DMS 273 treated with DMSO at 0.1 percent for 48 hours (cell line): ENCODE results near the gene PACRGL.
"Not testable (repeated sequence)": the region's sequence is repeated elsewhere in the genome, so short reads cannot be mapped to it uniquely, and the experiment has no call there.

ENCODE experiments used
- DNase-seq: peaks from one replicate; lab custom pipeline; 2025; lab: John Stamatoyannopoulos, UW

The PACRGL gene

DNA sequence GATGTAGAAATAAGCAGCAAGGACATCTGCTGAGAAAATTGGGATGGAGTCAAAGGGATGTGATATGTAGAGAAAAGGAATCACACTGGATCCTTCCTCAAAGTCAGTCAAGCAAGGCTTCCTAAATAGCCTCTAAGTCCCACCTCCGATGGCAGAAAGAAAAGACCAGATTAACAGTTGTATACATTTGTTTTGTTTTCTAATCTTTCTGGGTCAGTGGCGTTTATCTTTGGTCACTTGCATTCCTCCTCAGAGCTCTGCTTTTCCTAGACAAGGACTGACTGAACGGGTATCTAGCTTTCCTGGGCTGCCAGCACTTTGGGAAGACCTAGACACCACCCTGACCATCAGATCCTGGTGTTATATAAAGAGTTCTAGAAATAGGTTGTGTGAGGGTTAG is 23.2 kb downstream of the PACRGL start:
- no peak for DNase-seq

DNA sequence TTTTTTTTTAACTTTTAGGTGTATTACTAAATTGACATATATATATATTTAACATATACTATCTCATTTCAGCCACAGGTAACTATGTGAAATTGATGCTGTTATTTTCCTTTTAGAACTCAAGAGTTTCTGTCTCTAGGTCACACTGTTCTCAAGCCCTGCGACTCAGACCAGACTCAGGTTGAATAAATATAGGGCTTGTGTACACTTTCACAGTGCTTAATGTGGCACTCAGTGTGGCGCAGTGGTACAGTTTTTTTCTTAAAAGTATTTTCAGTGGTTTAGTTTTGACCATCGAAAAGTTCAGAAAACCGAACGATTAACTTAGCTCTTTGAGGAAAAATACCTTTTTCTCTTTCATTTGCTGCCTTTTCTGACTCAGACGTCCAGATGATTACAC is 24.7 kb downstream of the PACRGL start:
- DNase-seq, result no peak

DNA sequence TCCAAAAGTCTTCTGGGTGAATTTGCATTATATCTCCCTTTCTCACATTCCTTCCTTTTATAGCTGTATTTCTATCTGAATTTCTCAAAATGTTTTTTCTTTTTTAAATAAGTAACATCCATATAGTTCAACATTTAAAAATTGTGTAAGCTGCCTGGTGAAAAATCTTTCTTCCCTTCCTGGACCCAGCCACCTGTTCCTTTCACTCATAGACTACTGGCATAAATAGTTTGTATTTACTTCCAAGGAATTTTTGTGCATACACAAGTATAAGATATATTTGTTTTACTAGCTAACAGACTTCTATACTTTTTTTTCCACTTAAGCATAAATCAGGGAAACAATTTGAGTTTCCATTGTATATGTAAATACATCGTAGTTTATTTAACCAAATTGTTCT is 35.7 kb downstream of the PACRGL start:
- DNase-seq, result no peak

DNA sequence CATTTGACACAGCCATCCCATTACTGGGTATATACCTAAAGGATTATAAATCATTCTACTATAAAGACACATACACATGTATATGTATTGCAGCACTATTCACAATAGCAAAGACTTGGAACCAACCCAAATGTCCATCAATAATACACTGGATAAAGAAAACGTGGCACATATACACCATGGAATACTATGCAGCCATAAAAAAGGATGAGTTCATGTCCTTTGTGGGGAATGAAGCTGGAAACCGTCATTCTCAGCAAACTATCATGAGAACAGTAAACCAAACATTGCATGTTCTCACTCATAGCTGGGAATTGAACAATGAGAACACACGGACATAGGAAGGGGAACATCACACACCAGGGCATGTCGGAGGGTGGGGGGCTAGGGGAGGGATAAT is 45.7 kb downstream of the PACRGL start:
- DNase-seq, result not testable (repeated sequence)

DNA sequence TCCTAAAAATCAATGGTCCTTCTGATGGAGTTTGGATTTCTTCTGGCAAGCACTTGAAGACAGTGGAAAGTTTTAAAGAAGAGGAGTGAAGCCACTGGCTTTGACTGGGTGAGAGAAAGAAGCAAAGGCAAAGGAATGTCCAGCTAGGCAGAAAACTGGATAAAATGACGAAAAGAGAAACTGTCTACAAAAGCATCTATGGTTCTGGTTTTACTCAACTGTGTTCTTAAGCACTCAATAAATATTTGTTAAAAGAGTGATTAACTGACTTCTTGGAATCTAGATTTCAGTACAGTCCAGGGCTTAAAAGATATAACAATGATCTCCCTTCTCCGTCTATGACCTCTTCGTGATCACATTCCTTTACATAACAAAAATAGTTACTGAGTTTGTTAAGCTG is 52.4 kb downstream of the PACRGL start:
- no peak for DNase-seq

DNA sequence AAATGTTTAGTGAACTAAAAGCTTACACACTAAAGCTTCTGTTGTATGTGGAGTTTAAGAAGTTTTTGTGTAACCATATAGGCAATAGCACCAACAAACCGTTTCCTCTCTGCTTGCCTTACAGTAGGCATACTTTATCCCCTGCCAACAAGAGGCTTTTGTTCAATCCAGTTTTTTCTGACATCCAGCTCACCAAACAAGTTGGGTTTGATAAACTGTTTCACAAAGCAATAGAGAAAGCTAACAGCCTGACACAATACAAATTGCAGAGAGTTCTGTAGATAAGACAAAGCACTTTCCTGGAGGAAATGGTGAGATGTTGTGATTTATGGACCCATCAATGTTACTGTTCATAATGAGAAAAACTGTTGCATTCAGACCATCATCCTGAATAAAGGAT is 53.8 kb downstream of the PACRGL start:
- DNase-seq, result no peak

DNA sequence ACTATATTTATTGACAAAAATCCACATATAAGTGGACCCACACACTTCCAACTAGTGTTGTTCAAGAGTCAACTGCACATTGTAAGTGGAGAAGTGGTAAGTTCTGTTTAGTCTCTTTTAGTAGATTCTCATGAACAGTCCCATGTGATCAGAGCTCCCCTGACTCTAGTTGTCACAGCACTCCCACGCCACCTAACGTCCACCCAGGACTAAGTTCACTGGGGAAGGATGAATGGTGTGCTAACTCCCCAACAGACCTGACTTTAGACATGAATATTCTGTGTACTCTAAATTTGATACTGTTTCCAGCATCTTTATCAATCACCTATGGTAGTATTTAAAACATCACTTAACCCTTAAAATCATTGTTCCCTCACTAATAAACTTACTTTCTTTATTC is 59.8 kb downstream of the PACRGL start:
- DNase-seq, result no peak

DNA sequence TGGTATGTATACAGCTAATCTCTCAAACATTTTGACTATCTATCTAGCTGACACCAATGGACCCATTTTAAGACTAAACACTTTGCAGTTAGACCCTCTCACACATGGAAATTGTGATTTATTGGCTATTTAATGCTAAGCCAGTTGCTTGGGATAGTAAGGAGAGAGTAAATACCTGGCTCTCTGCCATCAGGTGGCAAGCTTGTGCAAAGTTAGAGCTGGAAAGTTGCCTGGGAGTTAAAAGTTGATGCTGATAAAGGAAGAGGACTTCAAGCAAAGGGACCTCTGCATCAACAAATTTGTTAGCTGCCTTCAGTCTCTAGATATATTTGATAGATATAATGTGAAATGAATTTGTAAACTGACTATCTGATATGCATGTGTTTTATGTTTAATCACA is 61.1 kb downstream of the PACRGL start:
- DNase-seq, result no peak

DNA sequence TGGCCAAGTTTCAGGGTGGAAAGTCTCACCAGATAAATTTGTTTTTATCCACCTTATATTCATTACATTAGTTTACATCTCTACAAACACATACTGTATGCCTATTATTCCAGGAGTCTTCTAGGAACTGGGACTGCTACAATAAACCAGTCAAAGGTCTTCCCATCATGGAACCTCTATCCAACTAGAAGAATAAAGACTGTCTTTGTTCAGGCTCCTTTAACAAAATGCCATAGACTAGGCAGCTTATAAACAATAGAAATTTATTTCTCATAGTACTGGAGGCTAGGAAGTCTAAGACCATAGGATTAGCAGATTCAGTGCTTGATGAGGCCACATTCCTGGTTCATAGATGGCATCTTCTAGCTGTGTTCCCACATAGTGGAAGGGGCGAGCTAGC is 61.6 kb downstream of the PACRGL start:
- no peak for DNase-seq

DNA sequence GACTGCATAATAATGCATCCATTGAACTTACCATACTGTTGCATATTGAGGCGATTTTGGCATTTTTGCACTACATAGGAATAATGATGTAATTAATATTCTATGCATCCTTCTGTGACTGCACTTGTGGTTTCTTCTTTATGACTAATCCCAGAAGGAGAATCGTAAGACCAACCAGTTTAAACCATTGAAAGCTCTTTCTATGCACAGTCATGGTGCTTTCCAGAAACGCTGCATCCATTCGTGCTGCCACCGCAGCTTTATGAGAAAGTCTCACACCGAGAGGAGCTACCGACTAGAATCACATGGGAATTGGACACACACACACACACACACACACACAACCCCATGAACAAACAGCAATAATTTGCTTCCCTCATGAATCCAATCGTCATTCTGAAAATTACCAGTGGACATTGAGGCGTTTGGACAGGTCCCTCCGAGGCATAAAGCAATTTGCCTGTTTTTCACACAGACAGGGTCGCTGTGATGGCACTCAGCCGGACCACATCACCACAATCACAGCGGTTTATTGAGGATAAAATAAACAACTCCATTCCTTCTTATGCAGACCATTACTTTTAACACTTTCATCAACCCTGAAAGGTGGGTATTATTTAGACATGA is 64.2 kb downstream of the PACRGL start:
- DNase-seq, result no peak

DNA sequence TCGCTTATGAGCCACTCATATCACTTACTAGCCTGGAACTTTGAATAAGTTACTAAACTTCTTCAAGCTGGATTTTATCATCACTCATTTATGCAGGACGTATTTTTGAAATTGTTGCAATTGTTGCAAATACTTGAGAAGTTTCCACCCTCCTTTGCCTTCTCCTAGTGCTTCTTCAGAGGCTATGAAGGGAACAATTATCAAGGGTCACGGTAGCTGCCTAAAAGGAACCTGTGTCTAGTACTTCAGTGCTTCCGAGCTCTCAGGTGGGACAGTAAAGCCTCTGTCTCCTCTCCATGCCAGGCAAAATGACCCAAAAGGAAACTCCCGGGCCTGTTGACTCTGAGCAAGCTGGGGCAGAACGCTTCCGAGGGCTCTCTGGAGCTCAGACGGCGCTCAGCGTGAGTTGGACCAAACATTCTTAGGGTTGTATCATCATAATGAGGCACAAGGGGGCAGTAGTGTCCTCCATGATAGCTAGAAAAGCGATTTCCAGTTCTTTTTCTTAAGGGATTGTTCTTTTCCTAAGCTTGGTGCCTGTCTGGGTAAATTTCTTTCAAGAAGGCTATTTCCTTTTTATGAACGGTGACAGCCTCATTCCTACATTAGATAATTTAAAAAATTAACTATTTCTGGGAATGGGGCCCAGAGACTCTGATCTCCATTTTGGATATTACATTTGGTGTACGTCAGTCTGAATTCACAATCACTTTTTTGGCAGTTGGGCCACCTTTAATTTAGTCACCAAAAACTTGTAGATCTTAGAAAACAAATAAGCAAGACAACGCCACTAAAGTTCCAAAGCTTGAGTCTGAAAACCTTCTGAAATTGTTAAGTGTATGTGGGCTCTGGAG is 73.1 kb downstream of the PACRGL start:
- DNase-seq, result no peak

DNA sequence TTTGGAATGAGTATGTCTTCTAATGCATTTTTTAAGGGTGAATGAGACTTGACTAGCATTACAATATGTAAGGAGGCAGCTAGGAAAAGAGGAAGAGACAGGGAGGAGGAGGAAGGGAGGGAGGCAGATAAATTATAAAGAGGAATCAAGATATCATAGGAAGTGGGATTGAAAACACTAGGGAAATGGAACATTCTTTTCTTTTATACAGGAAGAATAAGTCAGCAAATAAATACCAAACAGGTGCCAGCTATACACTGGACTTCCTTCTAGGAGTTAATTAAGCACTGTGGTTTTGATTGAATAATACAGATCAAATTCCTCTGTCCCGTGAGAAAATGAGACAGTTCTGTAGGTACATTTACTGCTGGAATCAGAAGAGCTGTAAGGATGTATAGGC is 78.6 kb downstream of the PACRGL start:
- DNase-seq, result no peak

DNA sequence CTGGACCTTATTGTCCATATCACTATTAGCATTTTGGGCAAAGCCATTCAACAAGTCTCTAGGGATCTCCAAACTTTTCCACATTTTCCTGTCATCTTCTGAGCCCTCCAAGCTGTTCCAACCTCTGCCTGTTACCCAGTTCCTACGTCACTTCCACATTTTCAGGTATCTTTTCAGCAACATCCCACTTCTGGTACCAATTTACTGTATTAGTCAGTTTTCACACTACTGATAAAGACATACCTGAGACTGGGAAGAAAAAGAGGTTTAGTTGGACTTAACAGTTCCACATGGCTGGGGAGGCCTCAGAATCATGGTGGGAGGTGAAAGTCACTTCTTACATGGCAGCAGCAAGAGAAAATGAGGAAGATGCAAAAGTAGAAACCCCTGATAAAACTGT is 82.9 kb downstream of the PACRGL start:
- not testable (repeated sequence) for DNase-seq

DNA sequence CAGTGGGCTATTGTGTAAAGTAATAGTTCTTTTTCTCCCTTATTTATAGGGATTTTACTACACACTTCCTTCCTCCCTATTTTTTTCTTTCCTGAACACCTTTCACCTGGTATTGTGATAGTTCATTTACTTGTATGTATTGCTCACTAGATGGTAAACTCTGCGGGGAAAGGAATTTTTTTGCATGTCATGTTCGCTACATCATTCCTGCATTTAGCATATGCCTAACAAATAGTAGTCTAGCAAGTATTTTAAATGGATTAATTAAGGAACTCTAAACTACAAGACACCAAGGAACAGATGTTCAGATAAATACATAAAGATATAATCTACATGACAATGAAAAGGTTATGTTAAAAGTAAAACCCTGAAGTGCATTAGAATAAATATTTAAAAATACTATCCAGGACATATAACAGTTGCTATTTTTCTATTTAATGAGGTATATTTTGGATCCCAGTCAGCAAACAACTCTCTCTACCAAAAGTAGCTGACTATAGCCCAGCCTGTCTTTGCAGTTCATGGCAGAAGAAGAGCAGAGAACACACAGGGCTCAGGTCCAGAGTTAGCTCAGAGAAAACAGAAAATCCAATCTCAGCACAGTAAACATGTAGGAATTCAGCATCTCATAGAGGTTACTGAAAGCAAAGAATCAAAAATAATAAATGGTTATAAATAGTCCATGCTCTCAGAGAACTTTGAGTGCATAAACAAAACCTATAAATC is 87.8 kb downstream of the PACRGL start:
- DNase-seq, result no peak
